IPS DF 4.7 (cell line): Measurements from ENCODE around the gene LRP2.
"Not testable (repeated sequence)": the region's sequence is repeated elsewhere in the genome, so short reads cannot be mapped to it uniquely, and the experiment has no call there.

Experiments
- DNase-seq: peaks from one replicate; pipeline ENCODE4 v3.0.0-alpha.2; 2013; ENCODE audit warnings: low spot score; ENCODE audit errors: extremely low read depth

The LRP2 gene

GRCh38 chr2:169301596-169302335 lies 60.6 kb downstream of the LRP2 start:
- no peak for DNase-seq

GRCh38 chr2:169300636-169301530 lies 61.5 kb downstream of the LRP2 start:
- DNase-seq, result no peak

DNA sequence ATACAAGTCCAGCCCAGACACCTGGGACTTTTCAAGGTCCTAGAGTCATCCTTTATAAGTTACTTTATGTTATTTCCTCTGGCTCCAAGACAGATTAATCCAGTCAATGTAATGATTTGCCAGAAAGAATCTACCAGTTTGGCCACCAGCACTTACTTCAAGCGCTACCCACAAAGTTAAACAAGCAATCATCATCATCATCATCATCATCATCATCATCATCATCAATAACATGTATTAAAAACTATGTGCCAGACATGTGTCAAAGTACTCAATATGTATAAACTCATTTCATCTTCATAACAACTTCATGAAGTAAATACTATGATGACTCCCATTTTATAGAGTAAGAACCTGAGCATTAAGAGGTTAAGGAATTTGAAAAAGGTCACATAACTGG lies 64.3 kb downstream of the LRP2 start:
- no peak for DNase-seq

DNA sequence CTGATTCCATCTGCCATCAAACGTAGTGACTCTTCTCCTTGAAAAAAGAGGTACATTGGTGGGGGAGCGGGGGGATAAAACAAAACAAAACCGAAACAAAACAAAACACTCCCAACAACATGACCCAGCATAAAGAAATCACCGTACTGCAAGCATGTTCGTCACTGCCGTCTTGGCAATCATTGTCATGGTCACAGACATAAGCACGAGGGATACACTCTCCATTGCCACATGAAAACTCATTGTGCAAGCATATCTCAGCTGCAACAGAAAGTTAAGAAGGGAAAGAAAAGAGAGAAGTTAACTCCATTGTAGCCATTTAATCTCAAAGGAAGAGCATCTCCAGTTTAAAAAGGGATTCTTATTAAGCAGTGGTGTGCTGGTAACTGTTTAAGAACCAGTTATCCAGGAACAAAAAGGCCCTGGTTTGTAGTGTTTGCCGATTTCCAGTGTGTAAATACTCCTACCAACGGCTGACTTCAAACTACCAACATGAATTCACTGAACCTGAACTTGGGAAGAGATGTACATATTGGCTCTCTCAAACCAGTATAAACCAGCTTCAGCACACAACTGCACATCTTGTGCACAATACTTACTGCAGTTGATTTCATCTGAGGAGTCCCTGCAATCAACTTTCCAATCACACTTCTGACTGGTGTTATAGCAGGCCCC lies 68.2 kb downstream of the LRP2 start:
- no peak for DNase-seq

DNA sequence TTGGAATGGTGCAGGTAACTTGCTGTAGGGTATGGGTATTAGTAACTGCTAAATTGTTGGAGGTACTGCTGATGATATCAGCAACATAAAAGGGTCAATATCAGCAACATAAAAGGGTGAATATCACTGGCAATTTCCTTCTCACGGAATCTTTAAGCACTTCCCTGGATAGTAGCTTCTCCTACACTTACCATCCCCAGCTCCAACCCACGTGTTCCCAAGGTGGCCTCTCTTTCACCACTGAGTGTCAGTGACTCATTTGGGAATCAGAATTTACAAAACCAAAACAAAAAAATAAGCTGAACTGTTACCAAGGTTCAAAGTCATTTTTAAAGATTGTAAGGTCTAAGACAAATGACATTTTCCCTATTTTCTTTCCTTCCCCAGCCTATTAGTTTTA lies 70.8 kb downstream of the LRP2 start:
- DNase-seq, result no peak

DNA sequence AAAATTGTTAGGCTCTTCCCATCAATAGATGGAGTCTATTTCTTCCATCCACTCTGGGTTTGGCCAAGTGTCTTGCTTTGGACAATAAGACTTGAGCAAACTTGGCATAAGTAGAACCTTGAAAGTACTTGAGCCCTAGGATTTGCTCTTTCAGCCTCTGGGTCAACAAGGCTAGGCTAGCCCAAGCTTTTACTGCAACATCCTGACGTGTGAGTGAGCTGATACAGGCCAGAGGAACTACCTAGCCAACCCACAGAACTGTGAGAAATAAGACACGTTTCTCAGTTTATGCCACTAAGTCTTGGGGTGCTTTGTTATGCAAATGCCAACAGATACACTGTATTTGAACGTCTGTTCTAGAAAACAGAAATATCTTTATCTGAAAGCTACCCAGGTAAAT lies 71.9 kb downstream of the LRP2 start:
- no peak for DNase-seq

DNA sequence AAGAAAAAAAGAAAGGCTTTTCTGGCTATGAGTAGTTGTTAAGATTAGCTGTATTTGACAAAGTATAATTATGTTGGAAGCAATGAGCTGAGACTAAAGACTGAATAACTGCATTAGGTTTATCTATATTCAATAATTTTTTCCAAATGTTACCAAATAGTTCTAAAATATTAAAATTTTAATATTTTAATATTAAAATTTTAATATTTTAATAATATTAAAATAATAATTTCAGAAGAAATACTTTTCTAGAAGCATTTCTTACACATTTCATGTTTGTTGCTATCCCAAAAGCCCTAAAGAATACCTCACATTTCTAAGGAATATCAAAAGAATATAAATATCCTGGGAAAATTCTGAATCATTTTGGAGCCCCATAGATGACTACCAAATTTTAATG lies 74.7 kb downstream of the LRP2 start:
- DNase-seq, result no peak

GRCh38 chr2:169286624-169287231 lies 75.6 kb downstream of the LRP2 start:
- no peak for DNase-seq

DNA sequence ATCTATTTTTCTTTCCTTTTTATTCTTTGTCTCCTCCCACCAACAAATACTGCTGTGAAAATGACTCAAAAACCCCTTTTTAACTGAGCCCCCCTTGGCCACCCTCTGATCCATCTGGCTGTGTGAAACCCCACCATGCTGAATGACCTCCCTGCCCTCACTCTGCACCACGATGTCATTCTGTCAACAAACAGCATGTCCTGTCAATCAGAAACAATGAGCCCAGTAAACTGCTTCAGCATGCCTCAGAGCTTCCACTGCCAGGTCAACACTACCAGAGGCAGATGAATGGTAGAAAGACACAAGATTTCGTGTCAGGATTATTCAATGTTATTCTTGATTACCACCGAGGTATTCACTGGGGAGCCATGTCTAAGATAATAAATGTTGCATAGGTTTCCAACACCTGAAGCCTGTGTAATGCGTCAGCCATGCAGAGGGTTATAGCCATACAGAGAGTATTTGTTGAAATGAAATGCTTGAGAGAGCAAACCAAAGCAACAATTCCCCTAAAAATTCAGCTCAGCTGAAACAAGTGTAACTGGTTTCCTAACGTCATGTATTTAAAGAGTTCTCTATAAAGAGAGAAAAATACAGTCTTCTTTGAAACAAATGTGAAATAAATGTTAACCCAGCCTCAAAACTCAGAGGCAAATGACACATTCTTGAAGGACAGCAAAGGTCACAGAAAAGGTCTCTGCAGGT lies 76.7 kb downstream of the LRP2 start:
- DNase-seq, result no peak

DNA sequence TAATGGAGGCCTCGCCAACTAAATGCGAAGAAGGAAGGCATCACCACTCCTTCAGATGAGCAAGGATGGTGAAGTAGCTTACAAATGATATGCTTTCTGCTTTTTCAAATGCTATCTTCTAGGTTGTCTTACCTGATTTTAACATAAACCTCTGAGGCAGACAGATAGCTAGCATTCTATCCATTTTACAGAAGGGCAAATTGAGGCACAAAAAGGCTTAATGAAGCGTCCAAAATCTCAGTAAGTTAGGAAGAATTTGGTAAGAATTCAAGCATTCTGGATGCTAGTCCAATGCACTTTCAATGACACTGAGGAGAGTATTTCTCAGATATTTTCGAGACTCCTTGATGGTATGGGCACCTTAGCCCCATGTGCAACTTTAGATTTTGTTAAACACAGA lies 81.8 kb downstream of the LRP2 start:
- no peak for DNase-seq

GRCh38 chr2:169275696-169276444 lies 86.5 kb downstream of the LRP2 start:
- no peak for DNase-seq

GRCh38 chr2:169272010-169272409 lies 90.3 kb downstream of the LRP2 start:
- DNase-seq, result no peak

DNA sequence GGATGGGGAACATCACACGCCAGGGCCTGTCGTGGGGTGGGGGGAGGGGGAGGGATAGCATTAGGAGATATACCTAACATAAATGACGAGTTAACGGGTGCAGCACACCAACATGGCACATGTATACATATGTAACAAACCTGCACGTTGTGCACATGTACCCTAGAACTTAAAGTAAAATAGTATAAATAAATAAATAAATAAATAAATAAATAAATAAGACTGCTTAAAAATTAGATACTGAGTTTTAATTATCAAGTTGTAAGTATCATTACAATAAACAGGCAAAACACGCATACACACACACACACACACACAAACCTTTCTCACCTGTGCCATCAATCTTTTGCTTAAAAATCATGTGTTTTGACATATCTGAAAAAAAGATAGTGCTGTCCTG lies 91.8 kb downstream of the LRP2 start:
- not testable (repeated sequence) for DNase-seq

DNA sequence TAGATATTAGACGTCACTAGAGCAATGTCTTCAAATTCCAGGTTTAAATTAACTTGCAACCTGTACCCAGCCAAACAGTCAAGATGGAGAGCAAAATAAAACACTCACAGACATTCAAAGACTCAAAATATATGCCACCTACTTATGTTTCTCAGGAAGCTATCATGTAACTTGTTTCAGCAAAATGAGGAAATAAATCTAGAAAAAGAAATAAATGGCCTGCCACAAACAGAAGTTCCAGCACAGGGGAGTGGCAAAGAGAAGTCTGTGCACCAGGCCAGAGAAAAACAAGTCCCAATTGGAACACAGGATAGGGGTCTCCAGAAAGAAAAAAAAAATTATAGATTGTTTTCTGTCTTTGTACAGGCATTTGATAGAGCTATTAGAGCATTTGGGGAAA lies 96.7 kb downstream of the LRP2 start:
- DNase-seq, result no peak

- no peak for DNase-seq
Measured at GRCh38 chr2:169260846-169261642, 101.3 kb downstream of the LRP2 start.

GRCh38 chr2:169260246-169260645 lies 102.1 kb downstream of the LRP2 start:
- DNase-seq, result peak; percentile 22

- no peak for DNase-seq
Measured at GRCh38 chr2:169259402-169259801, 102.9 kb downstream of the LRP2 start.

GRCh38 chr2:169258045-169258601 lies 104.2 kb downstream of the LRP2 start:
- DNase-seq, result no peak

- no peak for DNase-seq
Measured at GRCh38 chr2:169254774-169255173, 107.6 kb downstream of the LRP2 start.
